ENCODE results near the gene NANOG. TPM values are rescaled to one million over a fixed set of nuclear protein-coding genes. Genes with fewer than 3 reads are reported as not detected.
"Not testable (repeated sequence)": the region's sequence is repeated elsewhere in the genome, so short reads cannot be mapped to it uniquely, and the experiment has no call there.

The NANOG gene
- polyA plus RNA-seq, 3 donors: not detected

- Mint-ChIP-seq H3K27me3 (ENCODE audit: low read depth in 3 of 3) (no peaks in the 10 kb centered on the region), H3K4me3 (no peak overlapping the region), H3K4me1 (peaks cover 4% of the 10 kb centered on the region), H3K27ac (no peak overlapping the region), H3K36me3 (no peaks in the 10 kb centered on the region), H3K9me3 (peaks cover 0 to 1% (median 0%) of the 10 kb centered on the region in 7 donors)
- Histone ChIP-seq H3K4me2 (replicated peaks; ENCODE audit: extremely low read depth, low read length, poor library complexity, severe bottlenecking) (no peak overlapping the region), H3K27me3 (ENCODE audit: control insufficient read depth in 2 of 2, insufficient read depth in 2 of 2, low read length in 2 of 2) (no peaks in the 10 kb centered on the region), H2AFZ (ENCODE audit: insufficient read depth, low read depth, low read length, poor library complexity, severe bottlenecking) (no peak overlapping the region), H3K4me1 (ENCODE audit: control insufficient read depth in 1 of 2, insufficient read depth in 2 of 2, low read length in 2 of 2) (no peaks in the 10 kb centered on the region), H3K36me3 (replicated peaks in 1 of 2; ENCODE audit: control insufficient read depth in 1 of 2, insufficient read depth in 2 of 2, low read length in 2 of 2) (no peaks in the 10 kb centered on the region), H3K9ac (ENCODE audit: insufficient read depth, low read length, poor library complexity, severe bottlenecking) (no peak overlapping the region), H3K4me3 (replicated peaks in 1 of 3; ENCODE audit: low read depth in 2 of 3, low read length in 3 of 3) (no peak overlapping the region), H3K79me2 (ENCODE audit: insufficient read depth, low read length) (no peaks in the 10 kb centered on the region), H3K9me3 (replicated peaks in 1 of 2; ENCODE audit: control insufficient read depth in 1 of 2, insufficient read depth in 1 of 2, low read length in 2 of 2) (no peaks in the 10 kb centered on the region), H4K20me1 (ENCODE audit: insufficient read depth, low read length) (no peaks in the 10 kb centered on the region), H3K27ac (ENCODE audit: low read depth in 1 of 2, low read length in 2 of 2) (no peak overlapping the region)
- TF ChIP-seq, protein P1, sequence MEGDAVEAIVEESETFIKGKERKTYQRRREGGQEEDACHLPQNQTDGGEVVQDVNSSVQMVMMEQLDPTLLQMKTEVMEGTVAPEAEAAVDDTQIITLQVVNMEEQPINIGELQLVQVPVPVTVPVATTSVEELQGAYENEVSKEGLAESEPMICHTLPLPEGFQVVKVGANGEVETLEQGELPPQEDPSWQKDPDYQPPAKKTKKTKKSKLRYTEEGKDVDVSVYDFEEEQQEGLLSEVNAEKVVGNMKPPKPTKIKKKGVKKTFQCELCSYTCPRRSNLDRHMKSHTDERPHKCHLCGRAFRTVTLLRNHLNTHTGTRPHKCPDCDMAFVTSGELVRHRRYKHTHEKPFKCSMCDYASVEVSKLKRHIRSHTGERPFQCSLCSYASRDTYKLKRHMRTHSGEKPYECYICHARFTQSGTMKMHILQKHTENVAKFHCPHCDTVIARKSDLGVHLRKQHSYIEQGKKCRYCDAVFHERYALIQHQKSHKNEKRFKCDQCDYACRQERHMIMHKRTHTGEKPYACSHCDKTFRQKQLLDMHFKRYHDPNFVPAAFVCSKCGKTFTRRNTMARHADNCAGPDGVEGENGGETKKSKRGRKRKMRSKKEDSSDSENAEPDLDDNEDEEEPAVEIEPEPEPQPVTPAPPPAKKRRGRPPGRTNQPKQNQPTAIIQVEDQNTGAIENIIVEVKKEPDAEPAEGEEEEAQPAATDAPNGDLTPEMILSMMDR (IDR thresholded peaks at IDR 0.05): peak; percentile 96
- DNase-seq: peak; percentile 38 to 71 (median 60)
- intact Hi-C loops (cut with micrococcal nuclease): loop anchor here (10.0 kb wide), 2 partner anchors 132 to 582 kb away; no protein-coding TSS in a partner anchor
- no CpG with 5 or more reads among the region's 2 CpGs for WGBS (ENCODE audit: insufficient coverage)
Measured at GRCh38 chr12:7806863-7807487, 17.8 kb downstream of the NANOG start.

DNA sequence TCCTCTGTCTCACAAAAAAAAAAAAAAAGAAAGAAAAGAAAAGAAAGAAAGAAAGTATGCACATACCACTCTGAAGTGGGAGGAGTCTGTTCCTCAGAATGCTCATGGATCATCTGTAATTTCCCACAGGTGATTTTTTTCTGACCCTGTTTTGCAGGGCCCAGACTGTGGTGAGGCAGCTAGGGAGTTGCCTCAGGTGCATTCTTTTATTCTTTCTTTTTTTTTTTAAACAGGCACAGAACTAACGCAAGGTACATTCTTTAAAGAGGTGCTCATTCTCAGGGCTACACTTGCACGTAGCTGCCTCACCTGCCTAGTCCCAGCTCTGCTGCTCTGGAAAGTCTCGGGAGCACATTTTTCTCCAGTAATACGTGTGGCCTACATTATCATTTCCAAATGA is 36.6 kb downstream of the NANOG start:
- H3K9ac ChIP-seq (ENCODE audit: insufficient read depth, low read length, poor library complexity, severe bottlenecking); H3K9me3 Mint-ChIP-seq; DNase-seq; H3K4me1 Mint-ChIP-seq; H2AFZ ChIP-seq (ENCODE audit: insufficient read depth, low read depth, low read length, poor library complexity, severe bottlenecking); H3K27ac ChIP-seq (ENCODE audit: low read depth in 1 of 2, low read length in 2 of 2); H4K20me1 ChIP-seq (ENCODE audit: insufficient read depth, low read length); H3K4me3 ChIP-seq (replicated peaks in 1 of 3; ENCODE audit: low read depth in 2 of 3, low read length in 3 of 3); intact Hi-C loops (cut with micrococcal nuclease); H3K4me3 Mint-ChIP-seq; H3K9me3 ChIP-seq (replicated peaks in 1 of 2; ENCODE audit: control insufficient read depth in 1 of 2, insufficient read depth in 1 of 2, low read length in 2 of 2); H3K4me2 ChIP-seq (replicated peaks; ENCODE audit: extremely low read depth, low read length, poor library complexity, severe bottlenecking); H3K36me3 Mint-ChIP-seq; H3K79me2 ChIP-seq (ENCODE audit: insufficient read depth, low read length); H3K36me3 ChIP-seq (replicated peaks in 1 of 2; ENCODE audit: control insufficient read depth in 1 of 2, insufficient read depth in 2 of 2, low read length in 2 of 2); H3K27me3 ChIP-seq (ENCODE audit: control insufficient read depth in 2 of 2, insufficient read depth in 2 of 2, low read length in 2 of 2); H3K27ac Mint-ChIP-seq; H3K27me3 Mint-ChIP-seq (ENCODE audit: low read depth in 3 of 3); H3K4me1 ChIP-seq (ENCODE audit: control insufficient read depth in 1 of 2, insufficient read depth in 2 of 2, low read length in 2 of 2): not testable (repeated sequence)
- WGBS (ENCODE audit: insufficient coverage): no CpG with 5 or more reads among the region's 4 CpGs

- H3K4me3 Mint-ChIP-seq; H3K36me3 Mint-ChIP-seq; H3K27me3 Mint-ChIP-seq (ENCODE audit: low read depth in 3 of 3); H4K20me1 ChIP-seq (ENCODE audit: insufficient read depth, low read length); H3K79me2 ChIP-seq (ENCODE audit: insufficient read depth, low read length); H3K4me3 ChIP-seq (replicated peaks in 1 of 3; ENCODE audit: low read depth in 2 of 3, low read length in 3 of 3); H3K27ac ChIP-seq (ENCODE audit: low read depth in 1 of 2, low read length in 2 of 2); H3K27ac Mint-ChIP-seq; H3K4me2 ChIP-seq (replicated peaks; ENCODE audit: extremely low read depth, low read length, poor library complexity, severe bottlenecking); H3K9me3 ChIP-seq (replicated peaks in 1 of 2; ENCODE audit: control insufficient read depth in 1 of 2, insufficient read depth in 1 of 2, low read length in 2 of 2); intact Hi-C loops (cut with micrococcal nuclease); H3K27me3 ChIP-seq (ENCODE audit: control insufficient read depth in 2 of 2, insufficient read depth in 2 of 2, low read length in 2 of 2); H3K9me3 Mint-ChIP-seq; H2AFZ ChIP-seq (ENCODE audit: insufficient read depth, low read depth, low read length, poor library complexity, severe bottlenecking); H3K9ac ChIP-seq (ENCODE audit: insufficient read depth, low read length, poor library complexity, severe bottlenecking); H3K36me3 ChIP-seq (replicated peaks in 1 of 2; ENCODE audit: control insufficient read depth in 1 of 2, insufficient read depth in 2 of 2, low read length in 2 of 2); DNase-seq: not testable (repeated sequence)
- peaks cover 12 to 16% of the 10 kb centered on the region in 2 donors for H3K4me1 ChIP-seq (ENCODE audit: control insufficient read depth in 1 of 2, insufficient read depth in 2 of 2, low read length in 2 of 2)
- 87% methylated on average over 4 of the region's 4 CpGs for WGBS (ENCODE audit: insufficient coverage)
- peaks cover 12% of the 10 kb centered on the region for H3K4me1 Mint-ChIP-seq
Measured at GRCh38 chr12:7829737-7830136, 40.5 kb downstream of the NANOG start.
